ENCODE data around the gene IL2RA. TPM values are rescaled to one million over a fixed set of nuclear protein-coding genes. Genes with fewer than 3 reads are reported as not detected.

Gene IL2RA
- total RNA-seq, 1 donor from 2014 or later, result not detected

DNA sequence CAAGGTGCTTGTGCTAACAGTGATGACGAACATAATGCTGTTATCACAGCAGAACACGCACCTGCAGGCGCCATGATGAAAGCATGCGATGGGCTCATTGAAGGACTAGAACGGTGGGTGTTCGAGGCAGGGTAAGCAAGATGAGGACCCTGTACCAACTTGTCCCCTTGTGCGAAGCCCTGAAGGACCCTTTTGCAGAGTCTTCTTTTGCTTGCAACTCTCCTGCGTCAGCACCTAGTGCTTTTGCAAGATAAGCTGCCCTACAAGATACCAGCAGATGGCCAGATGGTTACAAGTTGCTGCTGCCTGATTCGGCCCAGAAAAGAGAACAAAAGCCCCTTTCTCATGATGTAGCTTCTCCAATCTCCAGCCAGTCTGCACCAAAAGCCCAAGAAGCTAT lies 80.6 kb downstream of the IL2RA start:
- TF ChIP-seq, protein P1, sequence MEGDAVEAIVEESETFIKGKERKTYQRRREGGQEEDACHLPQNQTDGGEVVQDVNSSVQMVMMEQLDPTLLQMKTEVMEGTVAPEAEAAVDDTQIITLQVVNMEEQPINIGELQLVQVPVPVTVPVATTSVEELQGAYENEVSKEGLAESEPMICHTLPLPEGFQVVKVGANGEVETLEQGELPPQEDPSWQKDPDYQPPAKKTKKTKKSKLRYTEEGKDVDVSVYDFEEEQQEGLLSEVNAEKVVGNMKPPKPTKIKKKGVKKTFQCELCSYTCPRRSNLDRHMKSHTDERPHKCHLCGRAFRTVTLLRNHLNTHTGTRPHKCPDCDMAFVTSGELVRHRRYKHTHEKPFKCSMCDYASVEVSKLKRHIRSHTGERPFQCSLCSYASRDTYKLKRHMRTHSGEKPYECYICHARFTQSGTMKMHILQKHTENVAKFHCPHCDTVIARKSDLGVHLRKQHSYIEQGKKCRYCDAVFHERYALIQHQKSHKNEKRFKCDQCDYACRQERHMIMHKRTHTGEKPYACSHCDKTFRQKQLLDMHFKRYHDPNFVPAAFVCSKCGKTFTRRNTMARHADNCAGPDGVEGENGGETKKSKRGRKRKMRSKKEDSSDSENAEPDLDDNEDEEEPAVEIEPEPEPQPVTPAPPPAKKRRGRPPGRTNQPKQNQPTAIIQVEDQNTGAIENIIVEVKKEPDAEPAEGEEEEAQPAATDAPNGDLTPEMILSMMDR (IDR thresholded peaks at IDR 0.05; ENCODE audit: unreplicated experiment), result no peak
- DNase-seq (ENCODE audit: low spot score), result no peak
- Mint-ChIP-seq H3K36me3 (ENCODE audit: low read depth, unreplicated experiment) (peaks cover 3% of the 10 kb centered on the region), H3K27me3 (ENCODE audit: unreplicated experiment) (peaks cover 4% of the 10 kb centered on the region), H3K27ac (ENCODE audit: unreplicated experiment) (no peak overlapping the region), H3K9me3 (ENCODE audit: unreplicated experiment) (no peaks in the 10 kb centered on the region), H3K4me3 (ENCODE audit: unreplicated experiment) (no peak overlapping the region), H3K4me1 (ENCODE audit: unreplicated experiment) (peaks cover 6% of the 10 kb centered on the region)

DNA sequence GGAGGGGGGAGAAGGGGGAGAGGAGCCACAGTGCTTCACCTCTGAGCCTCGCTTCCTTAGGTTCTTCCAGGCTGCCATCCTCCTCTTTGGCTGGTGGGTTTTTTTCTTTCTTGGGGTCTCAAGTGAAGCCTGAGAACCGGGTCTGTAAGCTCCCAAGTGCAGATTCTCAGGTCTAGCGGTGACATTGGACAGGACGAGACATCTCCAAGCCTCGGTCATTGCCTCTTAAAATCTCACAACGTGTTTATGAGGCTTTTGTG lies 84.0 kb downstream of the IL2RA start:
- no peaks in the 10 kb centered on the region for H3K9me3 Mint-ChIP-seq (ENCODE audit: unreplicated experiment)
- H3K27ac Mint-ChIP-seq (ENCODE audit: unreplicated experiment), result peak overlapping the region; percentile 42
- DNase-seq (ENCODE audit: low spot score), result no peak
- H3K36me3 Mint-ChIP-seq (ENCODE audit: low read depth, unreplicated experiment), result peaks cover 3% of the 10 kb centered on the region
- TF ChIP-seq, protein P1 (IDR thresholded peaks at IDR 0.05; ENCODE audit: unreplicated experiment), result no peak
- H3K4me1 Mint-ChIP-seq (ENCODE audit: unreplicated experiment), result peaks cover 8% of the 10 kb centered on the region
- H3K27me3 Mint-ChIP-seq (ENCODE audit: unreplicated experiment), result peaks cover 10% of the 10 kb centered on the region
- H3K4me3 Mint-ChIP-seq (ENCODE audit: unreplicated experiment), result peak overlapping the region; percentile 92

DNA sequence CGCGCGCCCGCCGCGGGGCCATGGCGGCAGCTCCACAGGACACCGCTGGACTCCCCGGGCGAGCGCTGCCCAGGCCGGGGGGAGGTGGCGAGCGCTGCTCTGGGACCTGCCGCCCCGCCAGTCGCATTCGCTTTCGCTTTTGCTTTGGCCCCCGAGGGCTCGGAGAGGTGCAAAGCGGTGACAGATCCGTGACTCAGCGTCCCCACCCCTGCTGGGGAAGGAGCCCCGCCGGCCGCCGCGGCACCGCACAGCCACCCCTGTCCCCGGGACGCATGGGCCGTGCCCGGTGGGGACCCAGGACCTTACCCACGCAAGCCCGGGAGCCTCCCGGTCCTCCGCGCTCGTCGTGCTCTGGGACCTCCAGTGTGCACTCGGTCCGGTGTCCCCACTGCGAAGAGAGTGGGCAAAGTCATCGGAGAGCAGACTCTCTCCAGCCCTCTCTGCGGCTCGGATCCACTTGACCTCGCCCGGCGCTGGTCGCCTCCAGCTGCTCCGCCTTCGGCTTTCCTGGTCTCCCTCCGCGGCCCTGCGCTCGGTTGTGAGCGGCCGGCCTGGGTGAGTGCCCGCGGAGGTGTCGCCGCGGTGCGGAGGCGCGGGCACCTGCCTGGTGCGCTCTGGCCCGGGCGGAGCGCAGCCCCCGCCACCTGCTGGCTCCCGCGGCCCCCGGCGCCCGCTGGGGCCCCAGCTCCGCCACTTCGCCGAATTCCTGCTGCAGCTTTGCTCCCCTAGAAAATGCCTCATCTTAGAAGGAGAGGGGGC lies 84.5 kb downstream of the IL2RA start, which contains the start of gene IL15RA:
TSS of gene IL15RA (minus strand) at position 73 of the 759 bp plus-strand sequence. CDS start at position 22, 51 bp downstream.
- no peaks in the 10 kb centered on the region for H3K9me3 Mint-ChIP-seq (ENCODE audit: unreplicated experiment)
- TF ChIP-seq, protein P1 (IDR thresholded peaks at IDR 0.05; ENCODE audit: unreplicated experiment), result no peak
- peaks cover 8% of the 10 kb centered on the region for H3K4me1 Mint-ChIP-seq (ENCODE audit: unreplicated experiment)
- peak; percentile 55 for DNase-seq (ENCODE audit: low spot score)
- H3K27ac Mint-ChIP-seq (ENCODE audit: unreplicated experiment), result peak within 1 kb of the TSS; percentile 42
- peaks cover 3% of the 10 kb centered on the region for H3K36me3 Mint-ChIP-seq (ENCODE audit: low read depth, unreplicated experiment)
- H3K27me3 Mint-ChIP-seq (ENCODE audit: unreplicated experiment), result peaks cover 10% of the 10 kb centered on the region
- H3K4me3 Mint-ChIP-seq (ENCODE audit: unreplicated experiment), result peak within 1 kb of the TSS; percentile 92

DNA sequence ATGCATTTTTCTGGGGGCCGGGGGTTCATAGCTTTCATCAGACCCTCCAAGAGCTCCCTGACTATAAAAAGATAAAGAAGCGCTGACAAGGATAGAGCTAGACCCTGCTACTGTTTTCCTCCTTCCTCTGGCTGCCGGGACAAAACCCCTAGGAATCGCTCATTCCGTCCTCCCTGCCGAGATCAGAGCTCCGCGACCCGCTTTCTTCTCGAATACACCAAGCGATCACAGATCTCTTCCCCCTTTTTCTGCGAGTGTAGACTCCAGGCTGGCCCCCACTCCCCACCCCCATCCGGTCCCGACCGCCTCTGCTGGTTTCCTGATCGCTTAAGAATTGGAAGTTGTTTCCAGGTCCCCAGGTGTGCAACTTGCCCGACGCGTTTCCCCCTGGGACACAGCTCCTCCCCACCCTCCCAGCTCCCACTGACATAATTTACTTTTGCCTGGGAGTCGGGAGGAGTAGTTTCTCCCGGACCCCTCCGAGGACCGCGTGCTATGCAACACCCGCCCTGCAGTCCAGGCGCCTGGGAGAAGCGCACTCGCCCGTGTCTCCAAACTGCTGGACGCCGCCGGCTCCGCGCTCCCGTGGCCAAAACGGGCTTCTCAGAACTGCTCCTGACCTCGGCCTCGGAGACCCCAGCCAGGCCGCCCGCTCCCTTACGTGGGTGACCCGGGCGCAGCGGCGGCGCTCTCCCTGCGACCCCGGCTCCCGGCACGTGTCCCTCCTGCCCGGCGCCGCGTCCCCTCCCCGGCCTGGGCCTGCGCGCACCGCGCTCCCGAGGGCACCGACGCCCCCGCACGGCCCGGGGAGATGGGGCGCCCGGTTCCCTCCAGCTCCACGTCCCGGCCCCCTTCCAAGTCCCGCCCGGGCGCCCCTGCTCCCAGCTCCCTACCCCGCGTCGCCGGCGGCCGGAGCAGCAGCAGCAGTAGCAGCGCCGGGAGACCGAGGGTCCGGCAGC lies 85.4 kb downstream of the IL2RA start:
- H3K4me3 Mint-ChIP-seq (ENCODE audit: unreplicated experiment), result peak overlapping the region; percentile 91
- DNase-seq (ENCODE audit: low spot score), result peak; percentile 46
- H3K4me1 Mint-ChIP-seq (ENCODE audit: unreplicated experiment), result peaks cover 8% of the 10 kb centered on the region
- H3K27me3 Mint-ChIP-seq (ENCODE audit: unreplicated experiment), result peaks cover 10% of the 10 kb centered on the region
- no peaks in the 10 kb centered on the region for H3K9me3 Mint-ChIP-seq (ENCODE audit: unreplicated experiment)
- H3K36me3 Mint-ChIP-seq (ENCODE audit: low read depth, unreplicated experiment), result peaks cover 3% of the 10 kb centered on the region
- no peak overlapping the region for H3K27ac Mint-ChIP-seq (ENCODE audit: unreplicated experiment)
- TF ChIP-seq, protein P1 (IDR thresholded peaks at IDR 0.05; ENCODE audit: unreplicated experiment), result no peak

Measured in endothelial cell (in vitro differentiated cells).